Stomach (tissue), 9 donors: Measurements from ENCODE around the gene SFMBT2. TPM values are rescaled to one million over a fixed set of nuclear protein-coding genes. Genes with fewer than 3 reads are reported as not detected.
A peak's percentile ranks its signal among the peaks of the same experiment; 100 is the strongest.

ENCODE experiments used
- DNase-seq, 2 donors: peaks; one replicate each; pipeline versions ENCODE4 v3.0.0 to v3.0.0-alpha.2; 2013 to 2019
- H3K27ac ChIP-seq, 5 donors: fragments of 200-600 bp in 4 of 5; sonication (generic) in 4 of 5; one replicate each; pipeline ENCODE4 v1.5.1; 2013 to 2019; ENCODE audit warnings: mild to moderate bottlenecking in 1 of 5, moderate library complexity in 1 of 5
- H3K27me3 ChIP-seq, 3 donors: fragments of 200-600 bp; sonication (generic); one replicate each; pipeline ENCODE4 v1.5.1; 2017 to 2019; ENCODE audit warnings: mixed run types in 1 of 3
- H3K36me3 ChIP-seq, 4 donors: fragments of 200-600 bp; sonication (generic); 1 replicate in 3 of 4; 2 replicates in 1 of 4; pipeline ENCODE4 v1.5.1; 2016 to 2019
- H3K4me1 ChIP-seq, 4 donors: fragments of 200-600 bp; sonication (generic); one replicate each; pipeline ENCODE4 v1.5.1; 2016 to 2019
- H3K4me3 ChIP-seq, 4 donors: fragments of 200-600 bp; sonication (generic) in 3 of 4; one replicate each; pipeline ENCODE4 v1.5.1; 2016 to 2019; ENCODE audit warnings: mild to moderate bottlenecking in 1 of 4
- H3K9me3 ChIP-seq, 4 donors: fragments of 200-600 bp; sonication (generic); one replicate each; pipeline ENCODE4 v1.5.1; 2016 to 2019
- EP300 ChIP-seq: sonication (generic); formaldehyde crosslinking; IDR thresholded peaks from one replicate; pipeline ENCODE4 v1.6.1; 2017; ENCODE audit warnings: antibody characterized with exemption
- POLR2A ChIP-seq, 4 donors: fragments of 450-650 bp; IDR thresholded peaks; one replicate each; pipeline ENCODE4 v1.6.1; 2016; ENCODE audit warnings: antibody characterized with exemption in 4 of 4, control low read depth in 2 of 4, mild to moderate bottlenecking in 1 of 4, moderate library complexity in 1 of 4
- POLR2AphosphoS5 ChIP-seq, 3 donors: sonication (generic); formaldehyde crosslinking; IDR thresholded peaks; one replicate each; pipeline ENCODE4 v1.6.1; 2016; ENCODE audit warnings: antibody characterized with exemption in 3 of 3
- WGBS, 5 donors: extraction: QIAGEN DNeasy Blood & Tissue Kit in 3 of 5; methylation state at CpG; one replicate each; pipeline versions ENCODE4 v1.1.5 to v1.1.7; 2013 to 2018; 5-methylcytosine and 5-hydroxymethylcytosine counted together
- intact Hi-C: fragments of 100-400 bp; cut with DNase I; formaldehyde crosslinking; loops from one replicate; pipeline ENCODE4 v1.15.1; 2023; ENCODE audit warnings: low total_unique reads
- polyA plus RNA-seq, 3 donors: library from polyadenylated mRNA; stranded (reverse); fragments of 200-250 nt; gene quantifications; one replicate each; pipeline ENCODE4 v1.2.3, GENCODE V29; 2013
- total RNA-seq, 5 donors: library from RNA; depleted of rRNA; stranded (reverse); fragments of >200 nt; gene quantifications; one replicate each; pipeline versions ENCODE4 v1.1.0 to v1.2.3, GENCODE V29; 2014 to 2016
- TF ChIP-seq, protein P1 (sequence below), 7 experiments: fragments of 450-650 bp in 4 of 7; fragments of 200-600 bp in 3 of 7; sonication (generic) in 3 of 7; IDR thresholded peaks; one replicate each; pipeline ENCODE4 v1.5.1; 2016 to 2019; ENCODE audit warnings: antibody characterized with exemption in 7 of 7, control low read depth in 2 of 7, mild to moderate bottlenecking in 1 of 7
- donor health status: healthy with polysubstance abuse.
- donor health status: Bipolar disorder and iron deficiency.
- donor health status: healthy.

SFMBT2 gene
- total and polyA plus RNA-seq, 8 donors = 0.90 to 17.3 (median 5.0) TPM

DNA sequence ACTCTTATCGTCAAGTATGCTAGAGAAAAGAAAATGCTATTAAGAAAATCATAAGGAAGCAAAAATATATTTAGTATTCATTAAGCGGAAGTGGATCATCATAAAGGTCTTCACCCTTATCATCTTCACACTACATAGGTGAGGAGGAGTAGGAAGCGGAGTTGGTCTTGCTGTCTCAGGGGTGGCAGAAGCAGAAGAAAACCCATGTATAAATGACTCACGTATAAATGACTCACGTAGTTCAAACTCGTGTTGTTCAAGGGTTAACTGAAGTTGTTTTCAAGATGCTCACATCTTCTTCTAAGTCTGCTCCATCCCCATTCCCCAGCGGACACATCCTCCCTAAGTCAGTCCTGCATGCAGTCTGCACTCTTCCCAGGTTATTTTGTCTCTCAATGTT is 72.4 kb downstream of the SFMBT2 start:
- WGBS, 5 donors = 90 to 95% (median 93%) methylated on average over 7 of the region's 7 CpGs

GRCh38 chr10:7337431-7338171 is 73.2 kb downstream of the SFMBT2 start:
- Histone ChIP-seq H3K4me3 (no peak overlapping the region), H3K4me1 (no peaks in the 10 kb centered on the region), H3K27me3 (no peaks in the 10 kb centered on the region), H3K36me3 (peaks cover 0 to 6% (median 0%) of the 10 kb centered on the region in 4 donors), H3K9me3 (no peaks in the 10 kb centered on the region), H3K27ac (no peak overlapping the region)
- TF ChIP-seq POLR2A (IDR thresholded peaks at IDR 0.05) (no peak), POLR2AphosphoS5 (IDR thresholded peaks at IDR 0.05) (no peak), EP300 (no peak)
- TF ChIP-seq, protein P1, sequence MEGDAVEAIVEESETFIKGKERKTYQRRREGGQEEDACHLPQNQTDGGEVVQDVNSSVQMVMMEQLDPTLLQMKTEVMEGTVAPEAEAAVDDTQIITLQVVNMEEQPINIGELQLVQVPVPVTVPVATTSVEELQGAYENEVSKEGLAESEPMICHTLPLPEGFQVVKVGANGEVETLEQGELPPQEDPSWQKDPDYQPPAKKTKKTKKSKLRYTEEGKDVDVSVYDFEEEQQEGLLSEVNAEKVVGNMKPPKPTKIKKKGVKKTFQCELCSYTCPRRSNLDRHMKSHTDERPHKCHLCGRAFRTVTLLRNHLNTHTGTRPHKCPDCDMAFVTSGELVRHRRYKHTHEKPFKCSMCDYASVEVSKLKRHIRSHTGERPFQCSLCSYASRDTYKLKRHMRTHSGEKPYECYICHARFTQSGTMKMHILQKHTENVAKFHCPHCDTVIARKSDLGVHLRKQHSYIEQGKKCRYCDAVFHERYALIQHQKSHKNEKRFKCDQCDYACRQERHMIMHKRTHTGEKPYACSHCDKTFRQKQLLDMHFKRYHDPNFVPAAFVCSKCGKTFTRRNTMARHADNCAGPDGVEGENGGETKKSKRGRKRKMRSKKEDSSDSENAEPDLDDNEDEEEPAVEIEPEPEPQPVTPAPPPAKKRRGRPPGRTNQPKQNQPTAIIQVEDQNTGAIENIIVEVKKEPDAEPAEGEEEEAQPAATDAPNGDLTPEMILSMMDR (IDR thresholded peaks at IDR 0.05) = no peak
- peak in 1 of 2 donors; percentile 20 for DNase-seq
- intact Hi-C loops = no loop called here
- 67 to 80% (median 73%) methylated on average over 7 of the region's 7 CpGs for WGBS, 5 donors

More for the DNA sequence above, 72.4 kb downstream of the SFMBT2 start:
- Histone ChIP-seq H3K27ac (no peak overlapping the region), H3K4me3 (no peak overlapping the region), H3K4me1 (no peaks in the 10 kb centered on the region), H3K36me3 (peaks cover 0 to 6% (median 0%) of the 10 kb centered on the region in 4 donors), H3K27me3 (no peaks in the 10 kb centered on the region), H3K9me3 (no peaks in the 10 kb centered on the region)
- TF ChIP-seq POLR2A (IDR thresholded peaks at IDR 0.05) (no peak), EP300 (no peak)
- TF ChIP-seq, protein P1 (IDR thresholded peaks at IDR 0.05) = no peak
- DNase-seq = no peak
- intact Hi-C loops = no loop called here

DNA sequence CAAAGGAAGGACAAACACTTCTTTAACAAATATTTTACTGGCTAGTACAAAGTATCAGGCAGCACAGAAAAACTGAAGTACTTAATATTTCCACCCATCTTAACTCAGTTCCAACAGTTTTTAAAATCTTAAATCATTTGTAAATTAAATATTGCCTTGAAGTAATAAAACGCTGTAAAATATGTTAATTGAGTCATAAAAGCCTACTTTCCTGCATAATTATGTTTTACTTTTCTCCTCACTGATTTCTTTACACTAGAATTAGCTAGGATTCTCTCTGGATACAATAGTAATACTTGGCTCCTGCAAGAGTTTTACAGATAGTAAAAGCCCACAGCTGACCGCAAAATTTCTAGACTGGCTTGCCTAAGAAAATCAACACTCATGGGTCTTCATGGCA is 74.9 kb downstream of the SFMBT2 start:
- Histone ChIP-seq H3K27ac (no peak overlapping the region), H3K9me3 (no peaks in the 10 kb centered on the region), H3K36me3 (peaks cover 0 to 6% (median 0%) of the 10 kb centered on the region in 4 donors), H3K27me3 (no peaks in the 10 kb centered on the region), H3K4me3 (no peak overlapping the region), H3K4me1 (no peaks in the 10 kb centered on the region)
- DNase-seq = no peak
- intact Hi-C loops = no loop called here
- WGBS, 5 donors = 79 to 88% (median 83%) methylated on average over 2 of the region's 2 CpGs
- TF ChIP-seq, protein P1 (IDR thresholded peaks at IDR 0.05) = no peak
- no peak for TF ChIP-seq POLR2A (IDR thresholded peaks at IDR 0.05)
- no peak for TF ChIP-seq POLR2AphosphoS5 (IDR thresholded peaks at IDR 0.05)
- no peak for TF ChIP-seq EP300

DNA sequence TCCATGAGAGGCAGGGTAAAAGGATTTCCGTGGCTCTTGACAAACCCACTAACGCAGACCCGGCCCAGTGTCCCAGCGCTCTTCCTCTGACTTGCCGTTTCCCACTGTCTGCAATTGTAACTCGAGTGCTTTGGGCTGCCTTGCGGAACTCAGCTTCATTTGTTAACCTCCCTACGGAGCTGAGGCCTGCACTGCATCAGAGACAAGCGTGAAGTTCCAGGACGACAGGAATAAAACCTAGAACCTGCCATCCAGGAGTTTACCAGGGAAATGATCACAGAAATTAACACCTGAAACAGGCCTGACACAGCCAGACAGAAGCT is 76.2 kb downstream of the SFMBT2 start:
- intact Hi-C loops = no loop called here
- 87 to 95% (median 94%) methylated on average over 10 of the region's 10 CpGs for WGBS, 5 donors

More for the DNA sequence above, 76.2 kb downstream of the SFMBT2 start:
- Histone ChIP-seq H3K27me3 (no peaks in the 10 kb centered on the region), H3K9me3 (no peaks in the 10 kb centered on the region), H3K4me3 (no peak overlapping the region), H3K36me3 (peaks cover 0 to 6% (median 0%) of the 10 kb centered on the region in 4 donors), H3K4me1 (no peaks in the 10 kb centered on the region), H3K27ac (peak overlapping the region in 3 of 5 donors; percentile 10 to 28 (median 13))
- TF ChIP-seq EP300 (no peak), POLR2AphosphoS5 (IDR thresholded peaks at IDR 0.05) (no peak), POLR2A (IDR thresholded peaks at IDR 0.05) (no peak)
- TF ChIP-seq, protein P1 (IDR thresholded peaks at IDR 0.05) = no peak
- peak in 1 of 2 donors; percentile 23 for DNase-seq
